Uterus (tissue), 4 donors: ENCODE measurements around the gene GLOD4. TPM values are rescaled to one million over a fixed set of nuclear protein-coding genes. Genes with fewer than 3 reads are reported as not detected.

Experiments used
- DNase-seq, 2 donors: peaks; one replicate each; pipeline ENCODE4 v3.0.0-alpha.2; 2019 to 2020
- H3K27ac ChIP-seq, 2 donors: fragments of 200-600 bp; sonication (generic); 1 replicate in 1 of 2; 2 replicates in 1 of 2; pipeline ENCODE4 v1.5.1; 2016 to 2018
- H3K27me3 ChIP-seq, 2 donors: fragments of 200-600 bp; sonication (generic); one replicate each; pipeline ENCODE4 v1.5.1; 2018 to 2019; ENCODE audit warnings: control low read depth in 1 of 2
- H3K36me3 ChIP-seq, 2 donors: fragments of 200-600 bp; sonication (generic); one replicate each; pipeline ENCODE4 v1.5.1; 2019; ENCODE audit warnings: control low read depth in 1 of 2
- H3K4me1 ChIP-seq, 2 donors: fragments of 200-600 bp; sonication (generic); one replicate each; pipeline ENCODE4 v1.5.1; 2018 to 2019; ENCODE audit warnings: control low read depth in 1 of 2
- H3K4me3 ChIP-seq, 2 donors: fragments of 200-600 bp; sonication (generic); 1 replicate in 1 of 2; 2 replicates in 1 of 2; pipeline ENCODE4 v1.5.1; 2018 to 2019; ENCODE audit warnings: mild to moderate bottlenecking in 1 of 2
- H3K9me3 ChIP-seq, 2 donors: fragments of 200-600 bp; sonication (generic); one replicate each; pipeline ENCODE4 v1.5.1; 2019; ENCODE audit warnings: control low read depth in 1 of 2
- CTCF ChIP-seq, 4 experiments: fragments of 200-600 bp in 2 of 4; fragments of 450-650 bp in 2 of 4; sonication (generic) in 2 of 4; IDR thresholded peaks; one replicate each; pipeline ENCODE4 v1.5.1; 2016 to 2019; ENCODE audit warnings: antibody characterized with exemption in 4 of 4, mild to moderate bottlenecking in 2 of 4, moderate library complexity in 1 of 4
- POLR2A ChIP-seq, 2 donors: fragments of 450-650 bp; IDR thresholded peaks; one replicate each; pipeline ENCODE4 v1.6.1; 2016; ENCODE audit warnings: antibody characterized with exemption in 2 of 2, mild to moderate bottlenecking in 1 of 2, moderate library complexity in 1 of 2
- intact Hi-C: fragments of 100-400 bp; cut with DNase I; formaldehyde crosslinking; loops from one replicate; pipeline ENCODE4 v1.15.1; 2023; ENCODE audit warnings: low total_unique reads
- total RNA-seq, 4 donors: library from RNA; depleted of rRNA in 3 of 4; stranded (reverse); fragments of >200 nt in 3 of 4; gene quantifications; one replicate each; pipeline versions ENCODE4 v1.1.0 to v1.2.4, GENCODE V29; 2014 to 2023
- donor health status: DM: yes; HTN: yes; CAD: no.

The GLOD4 gene
- total RNA-seq, 4 donors from 2014 or later = 16.4 to 77.4 (median 35.8) TPM

GRCh38 chr17:728911-729310, 53.2 kb downstream of the GLOD4 start:
- Histone ChIP-seq H3K4me3 (no peak overlapping the region), H3K27me3 (no peaks in the 10 kb centered on the region), H3K9me3 (no peaks in the 10 kb centered on the region), H3K36me3 (no peaks in the 10 kb centered on the region), H3K27ac (no peak overlapping the region), H3K4me1 (no peaks in the 10 kb centered on the region)
- no peak for DNase-seq
- intact Hi-C loops = no loop called here
- TF ChIP-seq CTCF (IDR thresholded peaks at IDR 0.05) (no peak), POLR2A (IDR thresholded peaks at IDR 0.05) (no peak)

GRCh38 chr17:726271-726919, 55.7 kb downstream of the GLOD4 start:
- Histone ChIP-seq H3K36me3 (no peaks in the 10 kb centered on the region), H3K4me3 (no peak overlapping the region), H3K4me1 (no peaks in the 10 kb centered on the region), H3K27me3 (no peaks in the 10 kb centered on the region), H3K27ac (no peak overlapping the region), H3K9me3 (no peaks in the 10 kb centered on the region)
- no peak for DNase-seq
- intact Hi-C loops = no loop called here
- no peak for TF ChIP-seq POLR2A (IDR thresholded peaks at IDR 0.05)
- TF ChIP-seq CTCF (IDR thresholded peaks at IDR 0.05) = no peak

DNA sequence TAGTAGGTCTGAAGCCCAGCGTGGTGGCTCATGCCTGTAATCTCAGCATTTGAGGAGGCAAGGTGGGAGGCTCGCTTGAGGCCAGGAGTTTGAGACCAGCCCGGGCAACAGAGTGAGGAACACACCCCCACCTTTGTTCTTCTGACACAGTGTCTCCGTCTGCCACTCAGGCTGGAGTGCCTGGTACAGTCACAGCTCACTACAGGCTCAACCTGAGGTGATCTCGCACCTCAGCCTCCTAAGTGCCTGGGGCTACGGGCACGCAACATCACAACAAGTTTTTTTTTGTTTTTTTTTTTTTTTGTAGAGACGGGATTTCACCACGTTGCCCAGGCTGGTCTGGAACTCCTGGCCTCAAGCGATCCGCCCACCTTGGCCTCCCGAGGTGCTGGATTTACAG, 56.3 kb downstream of the GLOD4 start:
- Histone ChIP-seq H3K27ac (no peak overlapping the region), H3K4me3 (no peak overlapping the region), H3K27me3 (no peaks in the 10 kb centered on the region), H3K9me3 (no peaks in the 10 kb centered on the region), H3K36me3 (no peaks in the 10 kb centered on the region), H3K4me1 (no peaks in the 10 kb centered on the region)
- no peak for DNase-seq
- intact Hi-C loops = no loop called here
- TF ChIP-seq POLR2A (IDR thresholded peaks at IDR 0.05) = no peak
- TF ChIP-seq CTCF (IDR thresholded peaks at IDR 0.05) = no peak

GRCh38 chr17:725084-725483, 57.0 kb downstream of the GLOD4 start:
- Histone ChIP-seq H3K4me1 (no peaks in the 10 kb centered on the region), H3K4me3 (no peak overlapping the region), H3K27me3 (no peaks in the 10 kb centered on the region), H3K27ac (no peak overlapping the region), H3K36me3 (no peaks in the 10 kb centered on the region), H3K9me3 (no peaks in the 10 kb centered on the region)
- intact Hi-C loops = no loop called here
- no peak for DNase-seq
- no peak for TF ChIP-seq POLR2A (IDR thresholded peaks at IDR 0.05)
- TF ChIP-seq CTCF (IDR thresholded peaks at IDR 0.05) = no peak

GRCh38 chr17:721540-721937, 60.5 kb downstream of the GLOD4 start:
- Histone ChIP-seq H3K27ac (no peak overlapping the region), H3K27me3 (no peaks in the 10 kb centered on the region), H3K4me3 (no peak overlapping the region), H3K36me3 (no peaks in the 10 kb centered on the region), H3K4me1 (no peaks in the 10 kb centered on the region), H3K9me3 (no peaks in the 10 kb centered on the region)
- no peak for TF ChIP-seq CTCF (IDR thresholded peaks at IDR 0.05)
- no peak for TF ChIP-seq POLR2A (IDR thresholded peaks at IDR 0.05)
- intact Hi-C loops = no loop called here
- no peak for DNase-seq
